ENCODE measurements around the gene CHIC2. TPM values are rescaled to one million over a fixed set of nuclear protein-coding genes. Genes with fewer than 3 reads are reported as not detected.

The CHIC2 gene
- polyA plus RNA-seq, 1 donor (not counting 4 experiments of a cell fraction or from before 2014, with no cell fraction given): 21.9 TPM

DNA sequence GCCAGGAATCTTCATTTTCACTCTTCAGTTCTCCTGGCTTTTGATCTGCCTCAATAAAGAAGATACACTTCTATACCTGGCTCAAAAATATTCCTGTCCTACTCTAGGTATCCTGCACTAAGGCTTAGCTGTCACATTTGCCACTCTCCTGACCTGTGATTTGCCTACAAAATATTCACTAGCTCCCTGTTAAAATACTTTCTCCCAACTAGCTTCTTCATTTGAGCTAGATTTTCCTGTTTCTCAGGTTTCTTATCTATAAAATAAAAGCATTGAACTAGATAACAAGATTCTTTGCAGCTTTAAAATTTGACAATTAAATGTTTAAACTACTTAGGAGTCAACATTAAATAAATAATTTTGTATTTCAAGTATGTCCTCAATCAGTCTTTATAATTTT is 53.2 kb downstream of the CHIC2 start:
- FAIRE-seq: no peak

DNA sequence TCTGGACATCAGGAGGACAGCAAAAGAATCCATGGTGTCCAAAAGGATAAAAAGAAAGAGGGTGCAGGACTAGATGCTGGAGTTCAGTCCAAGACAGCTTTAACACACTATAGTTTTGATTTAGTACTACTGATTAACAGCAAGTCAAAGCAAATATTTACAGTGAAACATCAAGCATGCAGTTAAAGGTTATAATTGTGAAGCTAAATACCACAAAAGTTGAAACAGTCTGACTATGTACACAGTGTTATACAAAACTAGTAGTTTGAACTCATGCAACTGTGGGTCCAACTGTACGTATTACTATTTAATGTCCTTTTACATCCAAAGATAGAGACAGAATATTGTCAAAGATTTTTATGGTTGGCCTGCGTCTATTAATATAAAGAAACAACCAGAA is 57.6 kb downstream of the CHIC2 start:
- peak; percentile 46 for FAIRE-seq
- dilution Hi-C loops (cut with MboI; ENCODE audit: extremely low pct_ligation_motif_present, low sequenced_read_pairs): no loop called here
- H3K4me2 ChIP-seq (ENCODE audit: control insufficient read depth, extremely low read depth, insufficient read depth, low read depth, low read length): no peak overlapping the region

More for the DNA sequence above, 53.2 kb downstream of the CHIC2 start:
- Histone ChIP-seq H3K4me3 (ENCODE audit: control insufficient read depth in 2 of 3, extremely low read depth in 1 of 3, insufficient read depth in 2 of 3, low read depth in 1 of 3, low read length in 3 of 3) (no peak overlapping the region), H2AFZ (ENCODE audit: control insufficient read depth, low read length) (no peak overlapping the region), H3K4me1 (ENCODE audit: control insufficient read depth, extremely low read depth, insufficient read depth, low read length) (no peaks in the 10 kb centered on the region), H3K9ac (ENCODE audit: control insufficient read depth, extremely low read depth, insufficient read depth, low read length) (no peak overlapping the region), H3K36me3 (ENCODE audit: control insufficient read depth in 2 of 2, extremely low read depth in 1 of 2, insufficient read depth in 2 of 2, low read length in 2 of 2) (peaks cover 3 to 8% of the 10 kb centered on the region in 2 experiments), H3K27ac (ENCODE audit: control insufficient read depth, insufficient read depth, low read length) (no peak overlapping the region), H3K9me3 (ENCODE audit: control insufficient read depth, low read depth, low read length) (no peaks in the 10 kb centered on the region), H3K27me3 (ENCODE audit: control insufficient read depth, extremely low read depth, insufficient read depth, low read length) (no peaks in the 10 kb centered on the region), H4K20me1 (ENCODE audit: control insufficient read depth, extremely low read depth, insufficient read depth, low read length) (no peaks in the 10 kb centered on the region), H3K79me2 (ENCODE audit: control insufficient read depth, insufficient read depth, low read length) (peaks cover 5% of the 10 kb centered on the region), H3K4me2 (ENCODE audit: control insufficient read depth, extremely low read depth, insufficient read depth, low read depth, low read length) (no peak overlapping the region), H3K9me1 (ENCODE audit: control insufficient read depth, extremely low read depth, insufficient read depth, low read length) (no peaks in the 10 kb centered on the region)
- no peak for TF ChIP-seq EZH2 (IDR thresholded peaks at IDR 0.05; ENCODE audit: low read length)
- dilution Hi-C loops (cut with MboI; ENCODE audit: extremely low pct_ligation_motif_present, low sequenced_read_pairs): no loop called here
- no peak for DNase-seq (ENCODE audit: low read depth, low spot score)

More for the DNA sequence above, 57.6 kb downstream of the CHIC2 start:
- H3K9ac ChIP-seq (ENCODE audit: control insufficient read depth, extremely low read depth, insufficient read depth, low read length): no peak overlapping the region
- peaks cover 2 to 3% of the 10 kb centered on the region in 2 experiments for H3K36me3 ChIP-seq (ENCODE audit: control insufficient read depth in 2 of 2, extremely low read depth in 1 of 2, insufficient read depth in 2 of 2, low read length in 2 of 2)
- no peak for TF ChIP-seq EZH2 (IDR thresholded peaks at IDR 0.05; ENCODE audit: low read length)
- TF ChIP-seq CTCF (optimal IDR thresholded peaks at IDR 0.05 in 1 of 3, IDR thresholded peaks at IDR 0.05 in 1 of 3, conservative IDR thresholded peaks at IDR 0.05 in 1 of 3; ENCODE audit: extremely low read depth in 1 of 3, insufficient read depth in 2 of 3, low read length in 3 of 3): no peak
- no peaks in the 10 kb centered on the region for H3K79me2 ChIP-seq (ENCODE audit: control insufficient read depth, insufficient read depth, low read length)
- no peaks in the 10 kb centered on the region for H4K20me1 ChIP-seq (ENCODE audit: control insufficient read depth, extremely low read depth, insufficient read depth, low read length)
- no peaks in the 10 kb centered on the region for H3K4me1 ChIP-seq (ENCODE audit: control insufficient read depth, extremely low read depth, insufficient read depth, low read length)
- no peak overlapping the region for H3K27ac ChIP-seq (ENCODE audit: control insufficient read depth, insufficient read depth, low read length)
- H3K9me1 ChIP-seq (ENCODE audit: control insufficient read depth, extremely low read depth, insufficient read depth, low read length): no peaks in the 10 kb centered on the region
- no peak overlapping the region for H3K4me3 ChIP-seq (ENCODE audit: control insufficient read depth in 2 of 3, extremely low read depth in 1 of 3, insufficient read depth in 2 of 3, low read depth in 1 of 3, low read length in 3 of 3)
- DNase-seq (ENCODE audit: low read depth, low spot score): no peak
- H2AFZ ChIP-seq (ENCODE audit: control insufficient read depth, low read length): no peak overlapping the region
- H3K27me3 ChIP-seq (ENCODE audit: control insufficient read depth, extremely low read depth, insufficient read depth, low read length): no peaks in the 10 kb centered on the region
- H3K9me3 ChIP-seq (ENCODE audit: control insufficient read depth, low read depth, low read length): no peaks in the 10 kb centered on the region
